ENCODE measurements around the gene PEX11A. TPM values are rescaled to one million over a fixed set of nuclear protein-coding genes. Genes with fewer than 3 reads are reported as not detected.

PEX11A gene
- polyA plus RNA-seq, 2 donors = 4.2 to 5.7 TPM

- 93 to 95% methylated on average over 15 of the region's 15 CpGs for WGBS, 2 donors
- H3K27ac ChIP-seq (ENCODE audit: low read depth in 2 of 2, low read length in 1 of 2) = no peak overlapping the region
- no peaks in the 10 kb centered on the region for H3K9me3 ChIP-seq (ENCODE audit: control insufficient read depth in 2 of 2, insufficient read depth in 1 of 2, low read depth in 1 of 2, low read length in 1 of 2)
- H3K4me1 ChIP-seq (ENCODE audit: control insufficient read depth in 2 of 2, insufficient read depth in 2 of 2, low read length in 1 of 2) = peaks cover 0 to 3% of the 10 kb centered on the region in 2 donors
- no peaks in the 10 kb centered on the region for H3K36me3 ChIP-seq (ENCODE audit: control insufficient read depth in 2 of 2, insufficient read depth in 2 of 2, low read length in 1 of 2)
- no peak overlapping the region for H3K4me3 ChIP-seq (ENCODE audit: low read depth in 1 of 2, low read length in 2 of 2)
- no peaks in the 10 kb centered on the region for H3K27me3 ChIP-seq (ENCODE audit: control insufficient read depth in 1 of 2, insufficient read depth in 2 of 2, low read length in 2 of 2)
These were observed 20.6 kb downstream of the PEX11A start for GRCh38 chr15:89669941-89670340.

DNA sequence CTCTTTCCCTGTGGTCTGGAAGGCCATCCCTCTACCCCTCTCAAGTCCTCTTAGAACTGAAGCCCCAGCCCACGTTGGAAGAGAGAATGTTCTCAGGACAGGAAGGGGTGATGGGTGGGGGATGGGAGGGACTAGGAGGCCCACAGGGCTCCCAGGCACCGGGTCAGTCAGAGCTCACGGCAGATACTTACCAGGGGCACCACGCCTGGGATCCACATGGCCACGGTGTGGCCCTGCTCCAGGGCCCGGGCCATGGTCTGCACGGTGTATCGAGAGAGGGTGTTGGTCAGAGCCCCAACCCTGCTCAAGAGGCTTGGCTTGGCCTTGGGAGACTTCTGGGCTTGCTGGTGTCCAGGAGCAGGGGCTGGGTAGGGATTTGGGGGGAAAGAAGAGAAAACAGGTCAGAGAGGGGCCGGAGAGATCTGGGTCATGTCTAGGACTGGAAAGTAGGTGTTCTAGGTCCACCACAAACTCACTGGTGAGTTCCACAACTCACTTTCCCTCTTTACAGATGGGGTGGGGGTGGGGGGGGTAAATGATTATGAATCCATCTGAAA, 21.2 kb downstream of the PEX11A start:
- no peak overlapping the region for H3K4me3 ChIP-seq (ENCODE audit: low read depth in 1 of 2, low read length in 2 of 2)
- H3K27ac ChIP-seq (ENCODE audit: low read depth in 2 of 2, low read length in 1 of 2) = no peak overlapping the region
- no peaks in the 10 kb centered on the region for H3K27me3 ChIP-seq (ENCODE audit: control insufficient read depth in 1 of 2, insufficient read depth in 2 of 2, low read length in 2 of 2)
- H3K4me1 ChIP-seq (ENCODE audit: control insufficient read depth in 2 of 2, insufficient read depth in 2 of 2, low read length in 1 of 2) = peaks cover 0 to 3% of the 10 kb centered on the region in 2 donors
- no peaks in the 10 kb centered on the region for H3K36me3 ChIP-seq (ENCODE audit: control insufficient read depth in 2 of 2, insufficient read depth in 2 of 2, low read length in 1 of 2)
- no peaks in the 10 kb centered on the region for H3K9me3 ChIP-seq (ENCODE audit: control insufficient read depth in 2 of 2, insufficient read depth in 1 of 2, low read depth in 1 of 2, low read length in 1 of 2)
- WGBS, 2 donors = 80 to 82% methylated on average over 9 of the region's 9 CpGs

- H3K4me3 ChIP-seq (ENCODE audit: low read depth in 1 of 2, low read length in 2 of 2) = no peak overlapping the region
- H3K9me3 ChIP-seq (ENCODE audit: control insufficient read depth in 2 of 2, insufficient read depth in 1 of 2, low read depth in 1 of 2, low read length in 1 of 2) = no peaks in the 10 kb centered on the region
- no peak overlapping the region for H3K27ac ChIP-seq (ENCODE audit: low read depth in 2 of 2, low read length in 1 of 2)
- peaks cover 0 to 5% of the 10 kb centered on the region in 2 donors for H3K4me1 ChIP-seq (ENCODE audit: control insufficient read depth in 2 of 2, insufficient read depth in 2 of 2, low read length in 1 of 2)
- no peaks in the 10 kb centered on the region for H3K27me3 ChIP-seq (ENCODE audit: control insufficient read depth in 1 of 2, insufficient read depth in 2 of 2, low read length in 2 of 2)
- 95% methylated on average over 3 of the region's 3 CpGs for WGBS, 2 donors
- no peaks in the 10 kb centered on the region for H3K36me3 ChIP-seq (ENCODE audit: control insufficient read depth in 2 of 2, insufficient read depth in 2 of 2, low read length in 1 of 2)
These were observed 22.4 kb downstream of the PEX11A start for GRCh38 chr15:89668171-89668570.

GRCh38 chr15:89667706-89667960, 22.9 kb downstream of the PEX11A start:
- H3K9me3 ChIP-seq (ENCODE audit: control insufficient read depth in 2 of 2, insufficient read depth in 1 of 2, low read depth in 1 of 2, low read length in 1 of 2) = no peaks in the 10 kb centered on the region
- no peaks in the 10 kb centered on the region for H3K27me3 ChIP-seq (ENCODE audit: control insufficient read depth in 1 of 2, insufficient read depth in 2 of 2, low read length in 2 of 2)
- no peak overlapping the region for H3K27ac ChIP-seq (ENCODE audit: low read depth in 2 of 2, low read length in 1 of 2)
- H3K4me3 ChIP-seq (ENCODE audit: low read depth in 1 of 2, low read length in 2 of 2) = no peak overlapping the region
- peaks cover 0 to 5% of the 10 kb centered on the region in 2 donors for H3K4me1 ChIP-seq (ENCODE audit: control insufficient read depth in 2 of 2, insufficient read depth in 2 of 2, low read length in 1 of 2)
- no peaks in the 10 kb centered on the region for H3K36me3 ChIP-seq (ENCODE audit: control insufficient read depth in 2 of 2, insufficient read depth in 2 of 2, low read length in 1 of 2)
- 95% methylated on average over 7 of the region's 7 CpGs for WGBS, 2 donors

- H3K4me3 ChIP-seq (ENCODE audit: low read depth in 1 of 2, low read length in 2 of 2) = no peak overlapping the region
- no peak overlapping the region for H3K27ac ChIP-seq (ENCODE audit: low read depth in 2 of 2, low read length in 1 of 2)
- WGBS, 2 donors = 82 to 88% methylated on average over 13 of the region's 13 CpGs
- H3K36me3 ChIP-seq (ENCODE audit: control insufficient read depth in 2 of 2, insufficient read depth in 2 of 2, low read length in 1 of 2) = no peaks in the 10 kb centered on the region
- peaks cover 0 to 4% of the 10 kb centered on the region in 2 donors for H3K4me1 ChIP-seq (ENCODE audit: control insufficient read depth in 2 of 2, insufficient read depth in 2 of 2, low read length in 1 of 2)
- H3K27me3 ChIP-seq (ENCODE audit: control insufficient read depth in 1 of 2, insufficient read depth in 2 of 2, low read length in 2 of 2) = no peaks in the 10 kb centered on the region
- no peaks in the 10 kb centered on the region for H3K9me3 ChIP-seq (ENCODE audit: control insufficient read depth in 2 of 2, insufficient read depth in 1 of 2, low read depth in 1 of 2, low read length in 1 of 2)
These were observed 23.5 kb downstream of the PEX11A start for GRCh38 chr15:89666858-89667705.

- no peaks in the 10 kb centered on the region for H3K9me3 ChIP-seq (ENCODE audit: control insufficient read depth in 2 of 2, insufficient read depth in 1 of 2, low read depth in 1 of 2, low read length in 1 of 2)
- H3K27ac ChIP-seq (ENCODE audit: low read depth in 2 of 2, low read length in 1 of 2) = peak overlapping the region; percentile 80 to 82
- peak overlapping the region in 1 of 2 donors; percentile 50 for H3K4me3 ChIP-seq (ENCODE audit: low read depth in 1 of 2, low read length in 2 of 2)
- peaks cover 0 to 4% of the 10 kb centered on the region in 2 donors for H3K4me1 ChIP-seq (ENCODE audit: control insufficient read depth in 2 of 2, insufficient read depth in 2 of 2, low read length in 1 of 2)
- no peaks in the 10 kb centered on the region for H3K27me3 ChIP-seq (ENCODE audit: control insufficient read depth in 1 of 2, insufficient read depth in 2 of 2, low read length in 2 of 2)
- no peaks in the 10 kb centered on the region for H3K36me3 ChIP-seq (ENCODE audit: control insufficient read depth in 2 of 2, insufficient read depth in 2 of 2, low read length in 1 of 2)
- WGBS, 2 donors = 89 to 93% methylated on average over 8 of the region's 8 CpGs
These were observed 24.2 kb downstream of the PEX11A start for GRCh38 chr15:89666184-89666857.

DNA sequence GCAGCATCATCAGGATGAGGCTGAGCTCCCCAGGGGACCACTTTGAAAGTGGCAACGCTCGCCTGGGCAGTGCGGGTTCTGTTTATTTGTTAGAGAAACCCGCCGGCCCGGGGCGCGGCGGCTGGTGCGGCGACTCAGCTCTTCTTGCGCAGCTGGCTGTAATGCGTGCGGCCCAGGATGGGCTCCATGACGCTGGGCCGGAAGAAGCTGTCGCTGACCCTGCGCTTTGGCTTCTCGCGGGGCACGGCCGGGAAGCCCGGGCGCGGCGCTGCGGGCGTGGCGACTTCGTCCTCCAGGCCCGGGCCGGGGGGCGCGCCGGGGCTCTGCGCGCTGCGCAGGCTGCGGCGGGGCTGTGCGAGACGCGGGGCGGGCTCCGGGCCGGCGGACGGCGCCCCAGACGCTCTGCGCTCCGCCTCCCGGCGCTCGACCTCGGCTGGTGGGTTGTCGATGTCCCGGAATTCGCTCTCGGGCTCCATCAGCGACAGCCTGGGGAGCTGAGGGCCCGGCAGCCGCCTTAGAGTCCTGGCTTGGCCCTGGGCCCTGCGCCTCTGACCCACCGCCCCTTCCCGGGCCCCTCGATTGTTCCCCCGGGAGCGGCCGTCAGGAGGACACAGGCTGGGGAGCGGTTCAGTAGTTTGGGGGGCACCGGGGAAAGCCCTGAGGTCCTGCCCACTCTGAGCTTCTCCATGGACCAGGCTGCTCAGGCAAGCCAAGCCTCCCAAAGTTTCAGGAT, 24.9 kb downstream of the PEX11A start:
- peak overlapping the region; percentile 80 to 82 for H3K27ac ChIP-seq (ENCODE audit: low read depth in 2 of 2, low read length in 1 of 2)
- H3K27me3 ChIP-seq (ENCODE audit: control insufficient read depth in 1 of 2, insufficient read depth in 2 of 2, low read length in 2 of 2) = no peaks in the 10 kb centered on the region
- no peaks in the 10 kb centered on the region for H3K36me3 ChIP-seq (ENCODE audit: control insufficient read depth in 2 of 2, insufficient read depth in 2 of 2, low read length in 1 of 2)
- peaks cover 0 to 4% of the 10 kb centered on the region in 2 donors for H3K4me1 ChIP-seq (ENCODE audit: control insufficient read depth in 2 of 2, insufficient read depth in 2 of 2, low read length in 1 of 2)
- H3K9me3 ChIP-seq (ENCODE audit: control insufficient read depth in 2 of 2, insufficient read depth in 1 of 2, low read depth in 1 of 2, low read length in 1 of 2) = no peaks in the 10 kb centered on the region
- peak overlapping the region; percentile 38 to 50 for H3K4me3 ChIP-seq (ENCODE audit: low read depth in 1 of 2, low read length in 2 of 2)
- 2% methylated on average over 61 to 72 of the region's 72 CpGs for WGBS, 2 donors

GRCh38 chr15:89664441-89665350, 25.9 kb downstream of the PEX11A start:
- no peaks in the 10 kb centered on the region for H3K36me3 ChIP-seq (ENCODE audit: control insufficient read depth in 2 of 2, insufficient read depth in 2 of 2, low read length in 1 of 2)
- H3K4me3 ChIP-seq (ENCODE audit: low read depth in 1 of 2, low read length in 2 of 2) = no peak overlapping the region
- H3K9me3 ChIP-seq (ENCODE audit: control insufficient read depth in 2 of 2, insufficient read depth in 1 of 2, low read depth in 1 of 2, low read length in 1 of 2) = no peaks in the 10 kb centered on the region
- 77 to 81% methylated on average over 13 of the region's 13 CpGs for WGBS, 2 donors
- no peaks in the 10 kb centered on the region for H3K27me3 ChIP-seq (ENCODE audit: control insufficient read depth in 1 of 2, insufficient read depth in 2 of 2, low read length in 2 of 2)
- H3K27ac ChIP-seq (ENCODE audit: low read depth in 2 of 2, low read length in 1 of 2) = peak overlapping the region in 1 of 2 donors; percentile 80
- H3K4me1 ChIP-seq (ENCODE audit: control insufficient read depth in 2 of 2, insufficient read depth in 2 of 2, low read length in 1 of 2) = peaks cover 0 to 4% of the 10 kb centered on the region in 2 donors
